GM18951 (cell line): ENCODE data around the gene S100A12.

Source experiments
- POLR2A ChIP-seq: IDR thresholded peaks from 4 replicates; pipeline ENCODE4 v1.6.1; 2011; ENCODE audit warnings: mild to moderate bottlenecking; ENCODE audit not compliant: insufficient read length, insufficient read depth; ENCODE audit errors: extremely low read depth
- in situ Hi-C: fragments of 300-500 bp; cut with MboI; formaldehyde crosslinking; loops from one replicate; pipeline ENCODE4 v1.12.0; 2022; ENCODE audit warnings: low sequenced_read_pairs, mixed read lengths, inconsistent platforms; ENCODE audit not compliant: unreplicated experiment

S100A12 gene

DNA sequence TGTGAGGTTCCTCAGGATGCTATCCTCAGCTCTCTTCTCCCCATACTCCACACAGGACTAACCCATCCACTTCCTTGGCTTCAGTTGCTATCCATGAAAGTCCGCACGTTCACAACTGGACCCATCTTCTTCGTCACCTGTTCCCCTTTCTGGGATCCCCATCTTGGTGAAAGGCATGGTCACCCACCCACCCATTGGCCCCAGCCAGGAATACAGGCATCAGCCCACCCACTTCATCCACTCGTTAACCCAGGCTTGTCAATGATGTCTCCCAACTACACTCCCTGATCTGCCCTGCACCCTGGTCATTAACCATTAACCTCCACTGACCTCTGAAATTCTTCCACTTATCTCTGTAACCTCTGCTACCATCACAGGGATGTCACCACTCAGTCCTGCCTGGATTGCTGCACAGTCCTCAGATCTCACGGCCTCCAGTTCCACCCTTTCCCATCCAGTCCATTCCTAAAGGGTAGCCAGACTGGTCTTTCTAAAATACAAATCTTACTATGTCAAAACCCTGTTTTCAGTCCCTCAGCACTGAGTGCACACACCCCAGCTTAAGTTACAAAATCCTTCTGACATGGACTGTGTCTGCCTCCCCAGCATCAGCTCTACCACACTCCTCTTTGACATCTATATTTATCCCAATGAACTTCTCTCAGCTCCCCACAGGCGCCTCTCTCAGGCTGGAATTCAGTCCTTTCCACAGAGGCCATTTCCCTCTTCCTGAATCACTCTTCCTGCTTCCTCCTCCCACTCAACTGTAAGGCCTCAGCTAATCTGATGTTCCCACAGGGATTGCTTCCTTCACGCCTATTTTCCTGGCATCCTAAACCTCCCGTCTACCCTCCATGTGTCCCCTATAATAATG, 37.2 kb downstream of the S100A12 start:
- in situ Hi-C loops, result no loop called here
- no peak for TF ChIP-seq POLR2A

DNA sequence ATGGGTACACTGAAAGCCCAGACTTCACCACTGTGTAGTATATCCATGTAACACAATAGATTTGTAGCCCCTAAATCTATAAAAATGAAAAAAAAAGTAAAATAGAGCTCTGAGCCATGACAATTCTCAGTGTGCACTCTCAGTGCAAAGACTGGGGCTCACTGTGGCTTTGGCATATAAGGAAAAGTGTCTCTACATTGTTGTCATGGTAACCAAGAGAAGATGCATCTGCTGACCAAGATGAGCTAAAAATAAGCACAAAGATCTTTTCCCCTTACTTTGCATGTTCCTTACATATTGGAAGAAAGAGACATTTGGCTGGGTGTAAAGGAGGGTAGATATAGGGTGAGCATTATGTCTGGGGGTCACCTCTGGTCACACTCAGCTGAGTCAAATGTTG, 38.8 kb downstream of the S100A12 start:
- in situ Hi-C loops, result no loop called here
- no peak for TF ChIP-seq POLR2A

DNA sequence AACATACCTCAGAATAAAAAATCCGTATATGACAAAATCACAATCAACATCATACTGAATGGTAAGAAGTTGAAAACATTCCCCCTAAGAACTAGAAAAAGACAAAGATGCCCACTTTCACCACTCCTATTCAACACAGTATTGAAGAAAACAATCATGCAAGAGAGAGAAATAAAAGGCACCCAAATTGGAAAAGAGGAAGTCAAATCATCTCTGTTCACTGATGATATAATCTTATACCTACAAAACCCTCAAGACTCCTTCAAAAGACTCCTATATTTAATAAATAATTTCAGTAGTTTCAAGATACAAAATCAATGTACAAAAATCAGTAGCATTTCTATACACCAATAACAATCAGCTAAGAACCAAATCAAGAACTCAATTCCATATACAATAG, 41.5 kb downstream of the S100A12 start:
- in situ Hi-C loops, result no loop called here
- TF ChIP-seq POLR2A, result no peak

DNA sequence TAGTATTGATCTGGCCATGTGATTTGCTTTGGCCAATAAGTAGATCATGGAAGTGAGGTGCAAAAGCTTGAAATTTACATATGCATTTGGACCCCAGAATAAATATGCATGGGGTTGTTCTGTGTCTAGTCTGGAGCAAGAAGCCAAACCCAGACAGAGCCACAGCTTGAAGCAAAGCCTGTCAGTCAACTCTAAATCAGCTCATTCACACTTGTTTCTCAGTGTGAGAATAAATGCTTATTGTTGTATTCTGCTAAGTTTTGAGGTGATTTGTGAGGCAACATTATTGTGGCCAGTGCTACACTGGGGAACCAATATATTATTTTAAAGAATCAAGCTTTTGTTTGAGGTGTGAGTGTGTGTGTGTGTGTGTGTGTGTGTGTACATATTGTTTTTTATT, 50.5 kb downstream of the S100A12 start:
- TF ChIP-seq POLR2A, result no peak
- in situ Hi-C loops, result no loop called here
